H1 (cell line): ENCODE data around the gene CEMIP2.
"Not testable (repeated sequence)": the region's sequence is repeated elsewhere in the genome, so short reads cannot be mapped to it uniquely, and the experiment has no call there.

Experiments used
- CTCF ChIP-seq, 3 experiments: IDR thresholded peaks; 1 replicate in 2 of 3; 2 replicates in 1 of 3; pipeline versions ENCODE4 v1.5.1 to v1.6.1; 2011; ENCODE audit warnings: low read length in 3 of 3, mild to moderate bottlenecking in 3 of 3, inconsistent platforms in 2 of 3, low read depth in 1 of 3, moderate library complexity in 1 of 3; ENCODE audit not compliant: insufficient read depth in 1 of 3; ENCODE audit errors: control extremely low read depth in 1 of 3
- HDAC6 ChIP-seq: IDR thresholded peaks from one replicate; pipeline ENCODE4 v1.7.1; 2012; ENCODE audit warnings: low read depth, mild to moderate bottlenecking, inconsistent platforms, low read length, moderate library complexity
- RAD21 ChIP-seq, 2 experiments: IDR thresholded peaks in 1 of 2; conservative IDR thresholded peaks in 1 of 2; 2 replicates each; pipeline ENCODE4 v1.6.1; 2011; ENCODE audit warnings: low read depth in 2 of 2, low read length in 2 of 2, improper control_type of control experiment in 1 of 2, inconsistent platforms in 1 of 2, mild to moderate bottlenecking in 1 of 2, moderate library complexity in 1 of 2
- RFX5 ChIP-seq: IDR thresholded peaks from 2 replicates; pipeline ENCODE4 v1.6.1; 2011; ENCODE audit warnings: low read depth, low read length, improper control_type of control experiment, borderline replicate concordance
- SP2 ChIP-seq: IDR thresholded peaks from 2 replicates; pipeline ENCODE4 v1.6.1; 2012; ENCODE audit warnings: mild to moderate bottlenecking, low read length, inconsistent platforms
- SRF ChIP-seq: IDR thresholded peaks from 2 replicates; pipeline ENCODE4 v1.6.1; 2011; ENCODE audit warnings: mild to moderate bottlenecking, low read depth, low read length, moderate library complexity
- TCF12 ChIP-seq: IDR thresholded peaks from 2 replicates; pipeline ENCODE4 v1.6.1; 2011; ENCODE audit warnings: low read depth, mild to moderate bottlenecking, low read length
- YY1 ChIP-seq: IDR thresholded peaks from 2 replicates; pipeline ENCODE4 v1.6.1; 2011; ENCODE audit warnings: low read depth, mild to moderate bottlenecking, low read length

DNA sequence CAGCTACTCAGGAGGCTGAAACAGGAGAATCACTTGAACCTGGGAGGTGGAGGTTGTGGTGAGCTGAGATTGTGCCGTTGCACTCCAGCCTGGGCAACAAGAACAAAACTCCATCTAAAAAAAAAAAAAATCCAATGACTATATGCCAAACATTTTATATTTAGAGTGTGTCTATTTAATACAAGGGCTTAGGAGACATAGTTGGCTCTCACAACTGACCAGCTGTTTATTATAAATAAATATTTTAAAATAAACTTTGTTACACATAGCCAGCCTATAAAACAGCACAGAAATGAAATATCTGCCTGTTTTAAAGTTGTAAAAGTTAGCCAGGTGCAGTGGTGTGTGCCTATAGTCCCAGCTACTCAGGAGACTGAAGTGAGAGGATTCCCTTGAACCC lies 36.8 kb upstream of the CEMIP2 start:
- not testable (repeated sequence) for TF ChIP-seq CTCF (IDR thresholded peaks at IDR 0.05; ENCODE audit: control extremely low read depth in 1 of 3, insufficient read depth in 1 of 3, low read depth in 1 of 3, low read length in 3 of 3); SRF; TCF12; RFX5; HDAC6; RAD21 (IDR thresholded peaks at IDR 0.05 in 1 of 2, conservative IDR thresholded peaks at IDR 0.05 in 1 of 2; ENCODE audit: low read depth in 2 of 2, low read length in 2 of 2); SP2; YY1
